Liver (tissue), 9 donors: ENCODE results near the gene SPO11. TPM values are rescaled to one million over a fixed set of nuclear protein-coding genes. Genes with fewer than 3 reads are reported as not detected.

Source experiments
- DNase-seq: peaks from one replicate; pipeline ENCODE4 v3.0.0-alpha.2; 2017; ENCODE audit warnings: low spot score
- H3K27ac ChIP-seq, 2 donors: one replicate each; pipeline ENCODE4 v1.7.0; 2013; ENCODE audit warnings: inconsistent platforms in 2 of 2, low read length in 2 of 2, control low read depth in 1 of 2, low read depth in 1 of 2, mild to moderate bottlenecking in 1 of 2
- H3K27me3 ChIP-seq, 4 donors: one replicate each; pipeline versions ENCODE4 v1.6.1 to v1.7.0; 2013; ENCODE audit warnings: low read length in 3 of 4, inconsistent platforms in 1 of 4, mild to moderate bottlenecking in 1 of 4, moderate library complexity in 1 of 4; ENCODE audit not compliant: control insufficient read depth in 4 of 4, insufficient read depth in 4 of 4
- H3K36me3 ChIP-seq, 4 donors: one replicate each; pipeline versions ENCODE4 v1.6.1 to v1.7.0; 2013; ENCODE audit warnings: low read length in 3 of 4, mild to moderate bottlenecking in 3 of 4, low read depth in 1 of 4, moderate library complexity in 1 of 4; ENCODE audit not compliant: control insufficient read depth in 4 of 4, insufficient read depth in 3 of 4
- H3K4me1 ChIP-seq, 4 donors: one replicate each; pipeline versions ENCODE4 v1.6.1 to v1.7.0; 2013; ENCODE audit warnings: low read length in 3 of 4, mild to moderate bottlenecking in 3 of 4, moderate library complexity in 1 of 4; ENCODE audit not compliant: control insufficient read depth in 4 of 4, insufficient read depth in 4 of 4
- H3K4me3 ChIP-seq, 3 donors: one replicate each; pipeline versions ENCODE4 v1.6.1 to v1.7.0; 2013; ENCODE audit warnings: low read length in 3 of 3, control low read depth in 1 of 3, low read depth in 1 of 3, mild to moderate bottlenecking in 1 of 3
- H3K9ac ChIP-seq, 2 donors: one replicate each; pipeline ENCODE4 v1.7.0; 2013; ENCODE audit warnings: low read length in 2 of 2, mild to moderate bottlenecking in 2 of 2, moderate library complexity in 2 of 2, control low read depth in 1 of 2, low read depth in 1 of 2
- H3K9me3 ChIP-seq, 4 donors: one replicate each; pipeline versions ENCODE4 v1.6.1 to v1.7.0; 2013; ENCODE audit warnings: low read length in 3 of 4; ENCODE audit not compliant: control insufficient read depth in 4 of 4
- ATF3 ChIP-seq: IDR thresholded peaks from 2 replicates; pipeline ENCODE4 v1.6.1; 2016; ENCODE audit warnings: antibody characterized with exemption
- CTCF ChIP-seq: fragments of 150-350 bp; IDR thresholded peaks from 2 replicates; pipeline ENCODE4 v1.5.1; 2017; ENCODE audit warnings: improper control_type of control experiment, low read depth, low read length; ENCODE audit not compliant: missing input control
- EGR1 ChIP-seq, 2 donors: IDR thresholded peaks; 2 replicates each; pipeline ENCODE4 v1.6.1; 2016 to 2018; ENCODE audit warnings: antibody characterized with exemption in 2 of 2, low read depth in 2 of 2
- FOXA1 ChIP-seq: IDR thresholded peaks from 2 replicates; pipeline ENCODE4 v1.6.1; 2016; ENCODE audit warnings: antibody characterized with exemption
- FOXA2 ChIP-seq: IDR thresholded peaks from 2 replicates; pipeline ENCODE4 v1.6.1; 2016; ENCODE audit warnings: antibody characterized with exemption
- GABPA ChIP-seq, 2 donors: IDR thresholded peaks in 1 of 2; conservative IDR thresholded peaks in 1 of 2; 2 replicates each; pipeline ENCODE4 v1.6.1; 2016; ENCODE audit warnings: antibody characterized with exemption in 2 of 2, mild to moderate bottlenecking in 1 of 2, moderate library complexity in 1 of 2
- HNF4A ChIP-seq, 2 donors: conservative IDR thresholded peaks; 2 replicates each; pipeline ENCODE4 v1.6.1; 2016; ENCODE audit warnings: antibody characterized with exemption in 2 of 2, mild to moderate bottlenecking in 2 of 2
- HNF4G ChIP-seq: IDR thresholded peaks from 2 replicates; pipeline ENCODE4 v1.6.1; 2016; ENCODE audit warnings: antibody characterized with exemption
- JUND ChIP-seq, 2 donors: IDR thresholded peaks; 2 replicates each; pipeline ENCODE4 v1.6.1; 2016; ENCODE audit warnings: antibody characterized with exemption in 2 of 2
- MAX ChIP-seq: IDR thresholded peaks from 2 replicates; pipeline ENCODE4 v1.6.1; 2016; ENCODE audit warnings: antibody characterized with exemption
- RAD21 ChIP-seq, 2 donors: IDR thresholded peaks; 2 replicates each; pipeline ENCODE4 v1.6.1; 2016; ENCODE audit warnings: antibody characterized with exemption in 2 of 2, mild to moderate bottlenecking in 2 of 2
- REST ChIP-seq: IDR thresholded peaks from 2 replicates; pipeline ENCODE4 v1.6.1; 2016; ENCODE audit warnings: antibody characterized with exemption, mild to moderate bottlenecking
- RXRA ChIP-seq, 2 donors: IDR thresholded peaks; 2 replicates each; pipeline ENCODE4 v1.6.1; 2017 to 2018; ENCODE audit warnings: antibody characterized with exemption in 2 of 2, mild to moderate bottlenecking in 1 of 2
- SP1 ChIP-seq: IDR thresholded peaks from 2 replicates; pipeline ENCODE4 v1.6.1; 2018; ENCODE audit warnings: antibody characterized with exemption, mild to moderate bottlenecking
- TAF1 ChIP-seq: conservative IDR thresholded peaks from 2 replicates; pipeline ENCODE4 v1.6.1; 2016; ENCODE audit warnings: antibody characterized with exemption, mild to moderate bottlenecking
- YY1 ChIP-seq: IDR thresholded peaks from 2 replicates; pipeline ENCODE4 v1.6.1; 2016; ENCODE audit warnings: antibody characterized with exemption, mild to moderate bottlenecking
- ZBTB33 ChIP-seq: IDR thresholded peaks from 2 replicates; pipeline ENCODE4 v1.6.1; 2016; ENCODE audit warnings: antibody characterized with exemption
- WGBS: extraction: QIAGEN DNeasy Blood & Tissue Kit; methylation state at CpG from one replicate; pipeline ENCODE4 v1.1.7; 2013; 5-methylcytosine and 5-hydroxymethylcytosine counted together
- polyA plus RNA-seq, 2 donors: library from polyadenylated mRNA; stranded (reverse) in 1 of 2; unstranded in 1 of 2; fragments of 200-250 nt in 1 of 2; fragments of >200 nt in 1 of 2; fragmentation: Nextera tagmentation in 1 of 2; extraction: Ambion mirVana in 1 of 2; gene quantifications; one replicate each; pipeline versions ENCODE4 v1.2.1 to v1.2.3, GENCODE V29; 2013 to 2015
- total RNA-seq, 2 donors: library from RNA; depleted of rRNA; stranded (reverse); fragments of >200 nt; gene quantifications; one replicate each; pipeline ENCODE4 v1.2.3, GENCODE V29; 2014
- donor health status: healthy.
- donor health status: healthy.
- donor health status: healthy.
- donor health status: healthy.
- donor health status: healthy.

Gene SPO11
- total and polyA plus RNA-seq, 4 donors = not detected

GRCh38 chr20:57313230-57313629, 16.4 kb upstream of the SPO11 start:
- Histone ChIP-seq H3K9ac (no peak overlapping the region), H3K27ac (no peak overlapping the region), H3K4me1 (no peaks in the 10 kb centered on the region), H3K4me3 (no peak overlapping the region), H3K27me3 (no peaks in the 10 kb centered on the region), H3K9me3 (no peaks in the 10 kb centered on the region), H3K36me3 (no peaks in the 10 kb centered on the region)
- DNase-seq = no peak
- WGBS = 59% methylated on average over 5 of the region's 5 CpGs
- TF ChIP-seq ATF3 (no peak), REST (no peak), JUND (IDR thresholded peaks at IDR 0.05) (no peak), FOXA2 (no peak), ZBTB33 (no peak), GABPA (IDR thresholded peaks at IDR 0.05 in 1 of 2, conservative IDR thresholded peaks at IDR 0.05 in 1 of 2) (no peak), FOXA1 (no peak), HNF4A (conservative IDR thresholded peaks at IDR 0.05) (no peak), YY1 (no peak), HNF4G (no peak), SP1 (no peak), EGR1 (IDR thresholded peaks at IDR 0.05; ENCODE audit: low read depth in 2 of 2) (no peak), RAD21 (IDR thresholded peaks at IDR 0.05) (no peak), MAX (no peak), CTCF (no peak), TAF1 (no peak), RXRA (IDR thresholded peaks at IDR 0.05) (no peak)

GRCh38 chr20:57313951-57314350, 15.7 kb upstream of the SPO11 start:
- no peaks in the 10 kb centered on the region for H3K27me3 ChIP-seq
- no peak overlapping the region for H3K27ac ChIP-seq
- TF ChIP-seq EGR1 (IDR thresholded peaks at IDR 0.05; ENCODE audit: low read depth in 2 of 2) (no peak), ZBTB33 (no peak), JUND (IDR thresholded peaks at IDR 0.05) (no peak), HNF4A (conservative IDR thresholded peaks at IDR 0.05) (no peak)
- no peak overlapping the region for H3K9ac ChIP-seq
- 82% methylated on average over 5 of the region's 5 CpGs for WGBS
- H3K9me3 ChIP-seq = no peaks in the 10 kb centered on the region
- H3K36me3 ChIP-seq = no peaks in the 10 kb centered on the region
- no peak overlapping the region for H3K4me3 ChIP-seq
- no peak for DNase-seq
- H3K4me1 ChIP-seq = no peaks in the 10 kb centered on the region
